Activated CD4-positive, alpha-beta memory T cell treated with anti-CD3 and anti-CD28 coated beads for 36 hours (primary cell): ENCODE results near the gene PTDSS2. TPM values are rescaled to one million over a fixed set of nuclear protein-coding genes. Genes with fewer than 3 reads are reported as not detected.
A peak's percentile ranks its signal among the peaks of the same experiment; 100 is the strongest.

Experiments used
- CTCF ChIA-PET: fragments of 350-600 bp; sonication (Branson Sonifier 250); formaldehyde crosslinking; loops from one replicate; lab custom pipeline; 2021; ENCODE audit warnings: antibody characterized with exemption, inconsistent platforms; lab: Charles Lee
- POLR2A ChIA-PET: fragments of 350-600 bp; sonication (Branson Sonifier 250); formaldehyde crosslinking; loops from one replicate; lab custom pipeline; 2021; ENCODE audit warnings: antibody characterized with exemption; lab: Charles Lee
- DNase-seq: peaks from one replicate; pipeline ENCODE4 v3.0.0-alpha.2; 2020
- H3K27ac Mint-ChIP-seq: one replicate; pipeline ENCODE4 v1.8.0; 2021; ENCODE audit warnings: mixed read lengths
- H3K27me3 Mint-ChIP-seq: one replicate; pipeline ENCODE4 v1.8.0; 2021; ENCODE audit warnings: mixed read lengths
- H3K36me3 Mint-ChIP-seq: one replicate; pipeline ENCODE4 v1.8.0; 2021; ENCODE audit warnings: mixed read lengths
- H3K4me1 Mint-ChIP-seq: one replicate; pipeline ENCODE4 v1.8.0; 2021; ENCODE audit warnings: low read depth, mixed read lengths
- H3K4me3 Mint-ChIP-seq: one replicate; pipeline ENCODE4 v1.8.0; 2021; ENCODE audit warnings: mild to moderate bottlenecking, mixed read lengths
- H3K9me3 Mint-ChIP-seq: one replicate; pipeline ENCODE4 v1.8.0; 2021; ENCODE audit warnings: mixed read lengths
- intact Hi-C: fragments of 100-400 bp; cut with micrococcal nuclease; formaldehyde crosslinking; loops from one replicate; pipeline ENCODE4 v1.15.1; 2023
- total RNA-seq, 2 experiments: library from RNA; stranded (reverse); gene quantifications; one replicate each; pipeline ENCODE4 v1.2.3, GENCODE V29; 2021

Gene PTDSS2
- total RNA-seq, 2 experiments from 2014 or later, result 15.0 to 16.7 TPM

- intact Hi-C loops, result no loop called here
- peaks cover 24% of the 10 kb centered on the region for H3K36me3 Mint-ChIP-seq
- no peak overlapping the region for H3K27ac Mint-ChIP-seq
- POLR2A ChIA-PET, result interaction anchor here (1.2 kb wide), 1 partner anchor 54 kb away, joined by 3 read pairs; no protein-coding TSS in a partner anchor
- H3K4me3 Mint-ChIP-seq, result no peak overlapping the region
- no peaks in the 10 kb centered on the region for H3K27me3 Mint-ChIP-seq
- no peaks in the 10 kb centered on the region for H3K9me3 Mint-ChIP-seq
- CTCF ChIA-PET, result interaction anchor here (2.3 kb wide), 1 partner anchor 54 kb away, joined by 9 read pairs; no protein-coding TSS in a partner anchor
- peaks cover 21% of the 10 kb centered on the region for H3K4me1 Mint-ChIP-seq
- no peak for DNase-seq
These were observed 52.5 kb downstream of the PTDSS2 start for GRCh38 chr11:502288-503178.

GRCh38 chr11:503179-503981 is 53.3 kb downstream of the PTDSS2 start:
- H3K27ac Mint-ChIP-seq, result peak overlapping the region; percentile 23
- DNase-seq, result peak; percentile 73
- peaks cover 16% of the 10 kb centered on the region for H3K36me3 Mint-ChIP-seq
- peak overlapping the region; percentile 45 for H3K4me3 Mint-ChIP-seq
- intact Hi-C loops, result no loop called here
- H3K9me3 Mint-ChIP-seq, result no peaks in the 10 kb centered on the region
- ChIA-PET POLR2A (no interaction called here), CTCF (interaction anchor here (0.9 to 2.3 kb wide), 2 partner anchors 53 to 55 kb away, joined by 3 to 9 read pairs; no protein-coding TSS in a partner anchor)
- no peaks in the 10 kb centered on the region for H3K27me3 Mint-ChIP-seq
- H3K4me1 Mint-ChIP-seq, result peaks cover 27% of the 10 kb centered on the region

GRCh38 chr11:504053-504993 is 54.2 kb downstream of the PTDSS2 start:
- Mint-ChIP-seq H3K27ac (no peak overlapping the region), H3K9me3 (no peaks in the 10 kb centered on the region), H3K27me3 (no peaks in the 10 kb centered on the region), H3K4me1 (peaks cover 27% of the 10 kb centered on the region), H3K36me3 (peaks cover 12% of the 10 kb centered on the region), H3K4me3 (peak overlapping the region; percentile 97)
- POLR2A ChIA-PET, result no interaction called here
- CTCF ChIA-PET, result interaction anchor here (0.9 to 1.6 kb wide), 2 partner anchors 14 to 54 kb away, joined by 3 to 5 read pairs; no protein-coding TSS in a partner anchor
- intact Hi-C loops, result no loop called here
- peak; percentile 27 for DNase-seq

GRCh38 chr11:504994-505344 is 54.9 kb downstream of the PTDSS2 start:
- Mint-ChIP-seq H3K9me3 (no peaks in the 10 kb centered on the region), H3K27ac (no peak overlapping the region), H3K4me1 (peaks cover 27% of the 10 kb centered on the region), H3K4me3 (peak overlapping the region; percentile 97), H3K36me3 (peaks cover 15% of the 10 kb centered on the region), H3K27me3 (no peaks in the 10 kb centered on the region)
- no peak for DNase-seq
- ChIA-PET POLR2A (interaction anchor here (2.2 kb wide), 1 partner anchor 57 kb away, joined by 22 read pairs; the partner anchor contains the start of gene PTDSS2), CTCF (interaction anchor here (1.6 kb wide), 1 partner anchor 13 kb away, joined by 5 read pairs; no protein-coding TSS in a partner anchor)
- intact Hi-C loops, result no loop called here

GRCh38 chr11:506238-506994 is 56.3 kb downstream of the PTDSS2 start:
- Mint-ChIP-seq H3K36me3 (peaks cover 10% of the 10 kb centered on the region), H3K9me3 (no peaks in the 10 kb centered on the region), H3K27ac (peak overlapping the region; percentile 100), H3K4me3 (peak overlapping the region; percentile 97), H3K27me3 (no peaks in the 10 kb centered on the region), H3K4me1 (peaks cover 27% of the 10 kb centered on the region)
- ChIA-PET CTCF (interaction anchor here (0.9 to 5.0 kb wide), 3 partner anchors 12 to 58 kb away, joined by 3 to 40 read pairs (median 6); no protein-coding TSS in a partner anchor), POLR2A (interaction anchor here (1.0 to 2.2 kb wide), 8 partner anchors 12 to 151 kb away, joined by 3 to 22 read pairs (median 6); partner anchors contain the start of genes HRAS, PHRF1, PTDSS2 and SIGIRR)
- intact Hi-C loops, result loop anchor here (1.0 to 2.0 kb wide), 4 partner anchors 68 to 299 kb away; partner anchors contain the start of genes BET1L, RIC8A and SIGIRR
- peak; percentile 98 for DNase-seq

- peak within 1 kb of the TSS; percentile 100 for H3K27ac Mint-ChIP-seq
- no peaks in the 10 kb centered on the region for H3K27me3 Mint-ChIP-seq
- peaks cover 10% of the 10 kb centered on the region for H3K36me3 Mint-ChIP-seq
- CTCF ChIA-PET, result interaction anchor here (0.9 to 5.0 kb wide), 3 partner anchors 11 to 59 kb away, joined by 3 to 40 read pairs (median 6); no protein-coding TSS in a partner anchor
- intact Hi-C loops, result loop anchor here (1.0 to 2.0 kb wide), 8 partner anchors 11 to 300 kb away; partner anchors contain the start of genes BET1L, LRRC56, RIC8A and SIGIRR
- DNase-seq, result peak; percentile 99
- H3K9me3 Mint-ChIP-seq, result no peaks in the 10 kb centered on the region
- POLR2A ChIA-PET, result interaction anchor here (1.0 to 2.2 kb wide), 8 partner anchors 12 to 151 kb away, joined by 3 to 22 read pairs (median 6); partner anchors contain the start of genes HRAS, PHRF1, PTDSS2 and SIGIRR
- H3K4me1 Mint-ChIP-seq, result peaks cover 27% of the 10 kb centered on the region
- peak within 1 kb of the TSS; percentile 97 for H3K4me3 Mint-ChIP-seq
These were observed 57.1 kb downstream of the PTDSS2 start, which contains the start of gene RNH1 for GRCh38 chr11:506995-507726. Gene RNH1, minus strand, starts transcription at chr11:507242. Its CDS starts 5,080 bp downstream, at chr11:502162.

- peak overlapping the region; percentile 69 for H3K4me3 Mint-ChIP-seq
- H3K36me3 Mint-ChIP-seq, result peaks cover 13% of the 10 kb centered on the region
- H3K27me3 Mint-ChIP-seq, result no peaks in the 10 kb centered on the region
- H3K27ac Mint-ChIP-seq, result peak overlapping the region; percentile 69
- intact Hi-C loops, result loop anchor here (1.0 to 2.0 kb wide), 7 partner anchors 10 to 239 kb away; partner anchors contain the start of genes LRRC56 and SIGIRR
- ChIA-PET POLR2A (no interaction called here), CTCF (interaction anchor here (1.6 to 5.0 kb wide), 2 partner anchors 11 to 59 kb away, joined by 6 to 40 read pairs; no protein-coding TSS in a partner anchor)
- H3K4me1 Mint-ChIP-seq, result peaks cover 27% of the 10 kb centered on the region
- H3K9me3 Mint-ChIP-seq, result no peaks in the 10 kb centered on the region
- DNase-seq, result no peak
These were observed 57.8 kb downstream of the PTDSS2 start for GRCh38 chr11:507727-508515.

GRCh38 chr11:508956-509355 is 58.9 kb downstream of the PTDSS2 start:
- intact Hi-C loops, result no loop called here
- no peak overlapping the region for H3K27ac Mint-ChIP-seq

More at GRCh38 chr11:508956-509355, 58.9 kb downstream of the PTDSS2 start:
- ChIA-PET CTCF (interaction anchor here (5.0 kb wide), 1 partner anchor 10 kb away, joined by 40 read pairs; no protein-coding TSS in a partner anchor), POLR2A (no interaction called here)
- H3K27me3 Mint-ChIP-seq, result no peaks in the 10 kb centered on the region
- H3K9me3 Mint-ChIP-seq, result no peaks in the 10 kb centered on the region
- H3K4me3 Mint-ChIP-seq, result no peak overlapping the region
- peaks cover 19% of the 10 kb centered on the region for H3K4me1 Mint-ChIP-seq
- no peak for DNase-seq
- peaks cover 15% of the 10 kb centered on the region for H3K36me3 Mint-ChIP-seq
